ENCODE measurements around the gene PDE1C. TPM values are rescaled to one million over a fixed set of nuclear protein-coding genes. Genes with fewer than 3 reads are reported as not detected.
A peak's percentile ranks its signal among the peaks of the same experiment; 100 is the strongest.

PDE1C gene
- polyA plus RNA-seq, 1 of the 3 experiments (the other 2 are of a cell fraction), result 4.6 TPM

GRCh38 chr7:31934551-31934950 is 135.7 kb downstream of the PDE1C start:
- peak overlapping the region; percentile 58 to 71; a peak in 3 of 4 replicates for H3K27ac ChIP-seq (ENCODE audit: low read depth in 2 of 2, low read length in 1 of 2)

GRCh38 chr7:31933481-31933880 is 136.7 kb downstream of the PDE1C start:
- CTCF ChIA-PET, result interaction anchor here (1.1 kb wide), 1 partner anchor 1401 kb away, joined by 4 read pairs; no protein-coding TSS in a partner anchor
- POLR2A ChIA-PET, result no interaction called here
- no peaks in the 10 kb centered on the region for H3K36me3 ChIP-seq (replicated peaks in 1 of 2; ENCODE audit: control insufficient read depth in 1 of 2, insufficient read depth in 2 of 2, low read length in 1 of 2)
- no peak overlapping the region for H2AFZ ChIP-seq (ENCODE audit: low read depth)
- H3K9me2 ChIP-seq, result no peaks in the 10 kb centered on the region
- H3F3A ChIP-seq (replicated peaks; ENCODE audit: insufficient read depth), result peaks cover 6% of the 10 kb centered on the region
- no peaks in the 10 kb centered on the region for H3K27me3 ChIP-seq (ENCODE audit: insufficient read depth)
- H3K4me3 ChIP-seq (ENCODE audit: low read depth in 2 of 2, low read length in 1 of 2), result no peak overlapping the region
- no peak overlapping the region for H3K9ac ChIP-seq
- H3K9me3 ChIP-seq, result no peaks in the 10 kb centered on the region
- H3K27ac ChIP-seq (ENCODE audit: low read depth in 2 of 2, low read length in 1 of 2), result peak overlapping the region in 1 of 2 experiments; percentile 71; a peak in 2 of 4 replicates
- no peak for DNase-seq
- H3K4me1 ChIP-seq (ENCODE audit: control insufficient read depth in 1 of 2, insufficient read depth in 2 of 2, low read depth in 1 of 2, low read length in 1 of 2), result peaks cover 0 to 5% of the 10 kb centered on the region in 2 experiments; a peak in 2 of 4 replicates
- no peaks in the 10 kb centered on the region for H3K79me2 ChIP-seq (ENCODE audit: insufficient read depth)
- no peak overlapping the region for H3K4me2 ChIP-seq
- whole genome bisulfite sequencing (ENCODE audit: low lambda C conversion rate), result 30% methylated on average over 1 of the region's 1 CpG
- H4K20me1 ChIP-seq (ENCODE audit: insufficient read depth), result no peaks in the 10 kb centered on the region
- TF ChIP-seq RXRA (IDR thresholded peaks at IDR 0.05; ENCODE audit: borderline replicate concordance, low read depth) (no peak), MXI1 (IDR thresholded peaks at IDR 0.05; ENCODE audit: low read depth, low read length) (no peak), REST (IDR thresholded peaks at IDR 0.05; ENCODE audit: low read depth, low read length) (no peak), CHD2 (IDR thresholded peaks at IDR 0.05; ENCODE audit: low read length, partially characterized antibody) (no peak), RAD21 (IDR thresholded peaks at IDR 0.05; ENCODE audit: low read length) (no peak), EP300 (IDR thresholded peaks at IDR 0.05; ENCODE audit: borderline replicate concordance in 1 of 2, low read depth in 1 of 2, low read length in 1 of 2) (no peak), USF2 (IDR thresholded peaks at IDR 0.05; ENCODE audit: borderline replicate concordance, low read depth, low read length) (no peak), NFIC (IDR thresholded peaks at IDR 0.05; ENCODE audit: borderline replicate concordance) (no peak), RFX5 (IDR thresholded peaks at IDR 0.05; ENCODE audit: low read length) (no peak), TCF12 (IDR thresholded peaks at IDR 0.05) (no peak)

More at GRCh38 chr7:31934551-31934950, 135.7 kb downstream of the PDE1C start:
- no peaks in the 10 kb centered on the region for H3K27me3 ChIP-seq (ENCODE audit: insufficient read depth)
- ChIA-PET POLR2A (no interaction called here), CTCF (interaction anchor here (1.1 kb wide), 1 partner anchor 1400 kb away, joined by 4 read pairs; no protein-coding TSS in a partner anchor)
- 9% methylated on average over 4 of the region's 4 CpGs for WGBS (ENCODE audit: low lambda C conversion rate)
- no peaks in the 10 kb centered on the region for H3K9me3 ChIP-seq
- no peak for DNase-seq
- H3K9ac ChIP-seq, result peak overlapping the region; percentile 20; the same call in 1 of the 2 replicates
- peaks cover 6% of the 10 kb centered on the region for H3F3A ChIP-seq (replicated peaks; ENCODE audit: insufficient read depth)
- H3K9me2 ChIP-seq, result no peaks in the 10 kb centered on the region
- no peak for TF ChIP-seq POLR2AphosphoS5 (IDR thresholded peaks at IDR 0.05; ENCODE audit: low read depth, low read length)
- no peak for TF ChIP-seq TCF12 (IDR thresholded peaks at IDR 0.05)
- TF ChIP-seq GATA2 (CRISPR knock-in tag; IDR thresholded peaks at IDR 0.05), result no peak
- no peak for TF ChIP-seq MEF2A (IDR thresholded peaks at IDR 0.05; ENCODE audit: borderline replicate concordance, low read depth)
- no peak for TF ChIP-seq IRF3 (IDR thresholded peaks at IDR 0.05; ENCODE audit: low read depth, low read length)
- no peak for TF ChIP-seq RCOR1 (IDR thresholded peaks at IDR 0.05; ENCODE audit: low read length)
- no peak for TF ChIP-seq USF1 (IDR thresholded peaks at IDR 0.05; ENCODE audit: borderline replicate concordance, low read depth)
- no peak for TF ChIP-seq GABPA (IDR thresholded peaks at IDR 0.05; ENCODE audit: low read depth)
- TF ChIP-seq TAF1 (IDR thresholded peaks at IDR 0.05; ENCODE audit: borderline replicate concordance, low read depth, low read length), result no peak
- TF ChIP-seq USF2 (IDR thresholded peaks at IDR 0.05; ENCODE audit: borderline replicate concordance, low read depth, low read length), result no peak
- H2AFZ ChIP-seq (ENCODE audit: low read depth), result peak overlapping the region; percentile 47; the same call in 1 of the 2 replicates
- peak overlapping the region; percentile 3; the same call in 1 of the 2 replicates for H3K4me2 ChIP-seq
- no peak overlapping the region for H3K4me3 ChIP-seq (ENCODE audit: low read depth in 2 of 2, low read length in 1 of 2)
- no peaks in the 10 kb centered on the region for H3K36me3 ChIP-seq (replicated peaks in 1 of 2; ENCODE audit: control insufficient read depth in 1 of 2, insufficient read depth in 2 of 2, low read length in 1 of 2)
- H3K4me1 ChIP-seq (ENCODE audit: control insufficient read depth in 1 of 2, insufficient read depth in 2 of 2, low read depth in 1 of 2, low read length in 1 of 2), result peaks cover 0 to 5% of the 10 kb centered on the region in 2 experiments; a peak in 2 of 4 replicates
- no peaks in the 10 kb centered on the region for H3K79me2 ChIP-seq (ENCODE audit: insufficient read depth)
- no peaks in the 10 kb centered on the region for H4K20me1 ChIP-seq (ENCODE audit: insufficient read depth)

Measured in SK-N-SH (cell line).